SK-N-SH treated with all-trans-retinoic acid at 6 μM for 48 hours (cell line): ENCODE data around the gene IKBKE.

Experiments
- ATAC-seq: fragments of 200-7000 bp; cut with Tn5 transposase; 3 replicates; pipeline ENCODE4 v1.9.1; 2020; ENCODE audit warnings: mild to moderate bottlenecking, moderate library complexity
- ARNTL ChIP-seq: fragments of 450-650 bp; formaldehyde crosslinking; IDR thresholded peaks from 2 replicates; pipeline ENCODE4 v1.5.0; 2020; ENCODE audit warnings: low read depth, mild to moderate bottlenecking, moderate library complexity, borderline replicate concordance
- BACH2 ChIP-seq: fragments of 250-450 bp; sonication (Bioruptor Pico); IDR thresholded peaks from 2 replicates; pipeline ENCODE4 v1.9.0; 2021; ENCODE audit warnings: mild to moderate bottlenecking, borderline replicate concordance
- CREB5 ChIP-seq: fragments of 250-450 bp; sonication (Bioruptor Pico); IDR thresholded peaks from 2 replicates; pipeline ENCODE4 v1.5.1; 2020; ENCODE audit warnings: low read depth, mild to moderate bottlenecking, moderate library complexity
- CSDC2 ChIP-seq: fragments of 250-450 bp; sonication (Bioruptor Pico); IDR thresholded peaks from 2 replicates; pipeline ENCODE4 v1.5.0; 2020; ENCODE audit warnings: mild to moderate bottlenecking, moderate library complexity
- ESRRG ChIP-seq: fragments of 250-450 bp; sonication (Bioruptor Pico); IDR thresholded peaks from 2 replicates; pipeline ENCODE4 v1.6.1; 2021; ENCODE audit warnings: mild to moderate bottlenecking
- GLIS3 ChIP-seq: fragments of 250-450 bp; sonication (Bioruptor Pico); IDR thresholded peaks from 2 replicates; pipeline ENCODE4 v1.5.0; 2020; ENCODE audit warnings: mild to moderate bottlenecking, moderate library complexity
- ISL1 ChIP-seq: fragments of 250-450 bp; sonication (Bioruptor Pico); IDR thresholded peaks from 2 replicates; pipeline ENCODE4 v2.1.2; 2022; ENCODE audit warnings: mild to moderate bottlenecking, moderate library complexity
- OSR1 ChIP-seq: fragments of 250-450 bp; sonication (Bioruptor Pico); IDR thresholded peaks from 2 replicates; pipeline ENCODE4 v1.8.0; 2022; ENCODE audit warnings: moderate library complexity, mild to moderate bottlenecking, inconsistent platforms
- PATZ1 ChIP-seq: fragments of 250-450 bp; sonication (Bioruptor Pico); IDR thresholded peaks from 2 replicates; pipeline ENCODE4 v1.8.0; 2020; ENCODE audit warnings: mild to moderate bottlenecking, moderate library complexity, borderline replicate concordance
- PPARA ChIP-seq: fragments of 250-450 bp; sonication (Bioruptor Pico); IDR thresholded peaks from 2 replicates; pipeline ENCODE4 v1.5.0; 2020; ENCODE audit warnings: mild to moderate bottlenecking, borderline replicate concordance
- RARB ChIP-seq: fragments of 250-450 bp; sonication (Bioruptor Pico); IDR thresholded peaks from 2 replicates; pipeline ENCODE4 v1.8.0; 2021; ENCODE audit warnings: mild to moderate bottlenecking, moderate library complexity
- SNAI2 ChIP-seq: fragments of 250-450 bp; sonication (Bioruptor Pico); IDR thresholded peaks from 2 replicates; pipeline ENCODE4 v1.5.0; 2020; ENCODE audit warnings: mild to moderate bottlenecking, moderate library complexity
- TCF4 ChIP-seq: fragments of 250-450 bp; sonication (Bioruptor Pico); IDR thresholded peaks from 2 replicates; pipeline ENCODE4 v1.8.0; 2021; ENCODE audit warnings: mild to moderate bottlenecking, moderate library complexity, borderline replicate concordance
- TOX ChIP-seq: fragments of 250-450 bp; sonication (Bioruptor Pico); IDR thresholded peaks from 2 replicates; pipeline ENCODE4 v1.8.0; 2021; ENCODE audit warnings: mild to moderate bottlenecking, moderate library complexity, borderline replicate concordance
- TSHZ2 ChIP-seq: fragments of 250-450 bp; sonication (Bioruptor Pico); IDR thresholded peaks from 2 replicates; pipeline ENCODE4 v1.5.0; 2020; ENCODE audit warnings: mild to moderate bottlenecking, moderate library complexity
- ZC3H10 ChIP-seq: fragments of 250-450 bp; sonication (Bioruptor Pico); IDR thresholded peaks from 2 replicates; pipeline ENCODE4 v1.5.1; 2021; ENCODE audit warnings: mild to moderate bottlenecking, moderate library complexity
- ZFP3 ChIP-seq: fragments of 250-450 bp; sonication (Bioruptor Pico); IDR thresholded peaks from 2 replicates; pipeline ENCODE4 v1.5.0; 2020; ENCODE audit warnings: mild to moderate bottlenecking, moderate library complexity
- ZFP30 ChIP-seq: fragments of 450-650 bp; formaldehyde crosslinking; IDR thresholded peaks from 2 replicates; pipeline ENCODE4 v1.5.0; 2022; ENCODE audit warnings: mild to moderate bottlenecking, moderate library complexity
- ZNF565 ChIP-seq: fragments of 450-650 bp; formaldehyde crosslinking; conservative IDR thresholded peaks from 2 replicates; pipeline ENCODE4 v1.5.0; 2020; ENCODE audit warnings: low read depth, mild to moderate bottlenecking, moderate library complexity
- ZNF70 ChIP-seq: fragments of 450-650 bp; formaldehyde crosslinking; IDR thresholded peaks from 2 replicates; pipeline ENCODE4 v1.5.0; 2020; ENCODE audit warnings: mild to moderate bottlenecking, moderate library complexity
- ZNF8 ChIP-seq: fragments of 450-650 bp; formaldehyde crosslinking; IDR thresholded peaks from 2 replicates; pipeline ENCODE4 v1.5.0; 2020; ENCODE audit warnings: mild to moderate bottlenecking, moderate library complexity
- TF ChIP-seq, protein P1 (sequence below): fragments of 250-450 bp; sonication (Bioruptor Pico); IDR thresholded peaks from 2 replicates; pipeline ENCODE4 v1.8.0; 2021; ENCODE audit warnings: low read depth, mild to moderate bottlenecking, moderate library complexity, borderline replicate concordance

The IKBKE gene

DNA sequence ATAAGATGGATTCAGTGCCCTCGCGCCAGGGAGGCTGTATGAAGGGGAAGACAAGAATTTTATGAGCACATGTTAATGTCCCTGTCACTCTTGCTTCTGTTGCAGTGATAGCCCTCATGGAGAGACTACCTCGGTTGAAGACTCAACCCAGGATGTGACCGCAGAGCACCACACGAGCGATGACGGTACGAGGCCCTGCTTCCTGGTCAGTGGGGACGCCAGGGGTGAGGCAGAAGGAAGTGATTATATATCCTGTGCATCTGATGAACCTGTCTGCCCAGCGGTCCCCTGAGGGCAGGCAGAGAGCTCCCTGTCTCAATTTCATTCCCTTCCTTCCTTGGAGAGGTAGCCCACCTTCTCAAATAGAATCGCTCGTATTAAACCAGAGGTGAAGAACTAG, 20.0 kb upstream of the IKBKE start:
- no peak for ATAC-seq

GRCh38 chr1:206451134-206451686, 19.1 kb upstream of the IKBKE start:
- ATAC-seq, result no peak
- TF ChIP-seq CREB5 (CRISPR knock-in tag) (no peak), TSHZ2 (CRISPR knock-in tag) (no peak), ISL1 (CRISPR knock-in tag) (no peak), ZC3H10 (CRISPR knock-in tag) (no peak), TCF4 (CRISPR knock-in tag) (no peak), RARB (CRISPR knock-in tag) (no peak), ARNTL (CRISPR knock-in tag) (no peak), GLIS3 (CRISPR knock-in tag) (no peak), OSR1 (CRISPR knock-in tag) (no peak), CSDC2 (CRISPR knock-in tag) (no peak), ESRRG (CRISPR knock-in tag) (no peak), SNAI2 (no peak), ZNF565 (CRISPR knock-in tag) (no peak), TOX (CRISPR knock-in tag) (no peak), PATZ1 (no peak), ZFP30 (CRISPR knock-in tag) (no peak), BACH2 (CRISPR knock-in tag) (no peak), ZNF70 (no peak)

More for the DNA sequence above, 20.0 kb upstream of the IKBKE start:
- TF ChIP-seq CSDC2 (CRISPR knock-in tag) (no peak), TSHZ2 (CRISPR knock-in tag) (no peak), ISL1 (CRISPR knock-in tag) (no peak), ZNF70 (no peak), OSR1 (CRISPR knock-in tag) (no peak), ESRRG (CRISPR knock-in tag) (no peak), ZFP3 (CRISPR knock-in tag) (no peak), ZC3H10 (CRISPR knock-in tag) (no peak), TOX (CRISPR knock-in tag) (no peak), ZNF8 (CRISPR knock-in tag) (no peak), GLIS3 (CRISPR knock-in tag) (no peak), SNAI2 (no peak), PPARA (CRISPR knock-in tag) (no peak), CREB5 (CRISPR knock-in tag) (no peak), BACH2 (CRISPR knock-in tag) (no peak), TCF4 (CRISPR knock-in tag) (no peak)
- TF ChIP-seq, protein P1, sequence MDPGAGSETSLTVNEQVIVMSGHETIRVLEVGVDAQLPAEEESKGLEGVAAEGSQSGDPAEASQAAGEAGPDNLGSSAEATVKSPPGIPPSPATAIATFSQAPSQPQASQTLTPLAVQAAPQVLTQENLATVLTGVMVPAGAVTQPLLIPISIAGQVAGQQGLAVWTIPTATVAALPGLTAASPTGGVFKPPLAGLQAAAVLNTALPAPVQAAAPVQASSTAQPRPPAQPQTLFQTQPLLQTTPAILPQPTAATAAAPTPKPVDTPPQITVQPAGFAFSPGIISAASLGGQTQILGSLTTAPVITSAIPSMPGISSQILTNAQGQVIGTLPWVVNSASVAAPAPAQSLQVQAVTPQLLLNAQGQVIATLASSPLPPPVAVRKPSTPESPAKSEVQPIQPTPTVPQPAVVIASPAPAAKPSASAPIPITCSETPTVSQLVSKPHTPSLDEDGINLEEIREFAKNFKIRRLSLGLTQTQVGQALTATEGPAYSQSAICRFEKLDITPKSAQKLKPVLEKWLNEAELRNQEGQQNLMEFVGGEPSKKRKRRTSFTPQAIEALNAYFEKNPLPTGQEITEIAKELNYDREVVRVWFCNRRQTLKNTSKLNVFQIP (CRISPR knock-in tag), result no peak
